A673 (cell line): ENCODE measurements around the gene FAM32A.

ENCODE experiments used
- CTCF ChIP-seq: fragments of 300-800, 200-600 bp; sonication (generic); conservative IDR thresholded peaks from 2 replicates; pipeline ENCODE4 v1.5.1; 2017; ENCODE audit warnings: low read depth, mild to moderate bottlenecking, antibody characterized with exemption, low read length, moderate library complexity, mixed read lengths
- EZH2 ChIP-seq: fragments of 200-600 bp; sonication (generic); IDR thresholded peaks from 2 replicates; pipeline ENCODE4 v1.6.1; 2017; ENCODE audit warnings: borderline replicate concordance, low read depth, mild to moderate bottlenecking, mixed read lengths, antibody characterized with exemption, low read length; ENCODE audit not compliant: poor library complexity, severe bottlenecking

GRCh38 chr19:16159655-16160054 lies 25.6 kb upstream of the FAM32A start:
- TF ChIP-seq CTCF (no peak), EZH2 (no peak)
